HG03064 (cell line): ENCODE results near the gene CPT1C.

Source experiments
- ATAC-seq: cut with Tn5 transposase; IDR thresholded peaks from one replicate; pipeline ENCODE4 v1.9.1; 2021; ENCODE audit warnings: low read depth; ENCODE audit not compliant: unreplicated experiment

The CPT1C gene

DNA sequence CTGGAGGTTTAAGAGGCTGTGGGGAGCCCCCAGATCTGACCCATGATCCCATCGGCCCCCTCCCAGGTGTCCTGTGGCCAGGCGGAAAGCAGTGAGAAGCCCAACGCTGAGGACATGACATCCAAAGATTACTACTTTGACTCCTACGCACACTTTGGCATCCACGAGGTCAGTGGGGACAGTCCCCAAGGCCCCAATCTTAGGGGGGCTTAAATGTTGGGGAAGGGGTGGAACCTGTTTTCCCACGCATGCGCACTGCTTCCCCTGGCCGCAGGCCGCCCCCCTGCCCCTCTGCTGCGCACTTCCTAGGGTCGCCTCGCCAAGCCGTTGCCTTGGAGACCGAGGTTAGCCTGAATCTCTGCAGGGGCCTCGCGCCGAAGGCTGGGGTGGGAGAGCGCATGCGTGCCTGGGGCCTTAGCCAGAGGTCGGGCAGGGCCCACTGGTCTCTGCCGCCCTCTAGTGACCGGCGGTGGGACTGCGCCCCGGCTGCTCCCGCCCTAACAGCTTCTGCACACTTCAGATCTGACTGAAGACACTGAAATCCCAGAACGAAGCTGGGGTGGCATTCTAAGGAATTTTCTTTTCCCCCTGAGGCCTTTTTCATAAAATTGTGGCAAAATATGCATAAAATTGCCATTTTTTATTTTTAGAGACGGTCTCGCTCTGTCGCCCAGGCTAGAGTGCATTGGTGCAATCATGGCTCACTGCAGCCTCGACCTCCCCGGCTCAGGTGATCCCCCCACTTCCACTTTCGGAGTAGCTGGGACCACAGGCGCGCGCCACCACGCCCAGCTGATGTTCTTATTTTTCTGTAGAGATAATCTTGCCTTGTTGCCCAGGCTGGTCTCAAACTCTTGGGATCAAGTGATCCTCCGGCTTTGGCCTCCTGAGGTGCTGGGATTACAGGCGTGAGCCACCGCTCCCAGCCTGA lies 10.2 kb upstream of the CPT1C start:
- no peak for ATAC-seq

DNA sequence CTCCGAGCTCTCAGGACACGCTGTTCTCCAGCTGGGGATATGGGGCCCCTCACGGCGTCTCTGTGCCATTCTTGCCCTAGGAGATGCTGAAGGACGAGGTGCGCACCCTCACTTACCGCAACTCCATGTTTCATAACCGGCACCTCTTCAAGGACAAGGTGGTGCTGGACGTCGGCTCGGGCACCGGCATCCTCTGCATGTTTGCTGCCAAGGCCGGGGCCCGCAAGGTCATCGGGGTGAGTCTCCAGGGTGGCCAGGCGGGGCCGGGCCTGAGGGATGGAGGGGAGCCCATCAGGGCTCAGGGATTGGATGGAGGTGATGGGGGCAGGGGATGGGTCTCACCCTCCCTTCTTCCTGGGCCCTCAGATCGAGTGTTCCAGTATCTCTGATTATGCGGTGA lies 9.1 kb upstream of the CPT1C start:
- ATAC-seq: no peak

DNA sequence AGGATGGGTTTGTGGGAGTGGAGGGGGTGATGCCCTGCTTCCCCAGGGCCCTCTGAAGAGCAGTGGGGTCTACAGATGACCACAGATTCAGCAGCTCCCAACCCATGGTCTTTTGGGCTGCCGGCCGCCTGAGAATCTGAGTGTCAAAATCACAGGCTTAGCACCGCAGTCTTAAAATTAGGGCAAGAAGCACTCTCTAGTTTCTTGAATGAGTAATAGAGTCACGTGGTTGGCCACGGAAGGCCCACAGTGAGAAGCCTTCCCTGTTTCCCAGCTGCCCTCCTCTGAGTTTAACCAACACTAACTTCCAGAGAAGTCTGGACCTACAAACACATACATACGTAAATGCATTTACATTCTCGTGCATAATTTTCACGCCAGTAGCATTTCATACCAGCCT lies 8.6 kb upstream of the CPT1C start:
- ATAC-seq: no peak

DNA sequence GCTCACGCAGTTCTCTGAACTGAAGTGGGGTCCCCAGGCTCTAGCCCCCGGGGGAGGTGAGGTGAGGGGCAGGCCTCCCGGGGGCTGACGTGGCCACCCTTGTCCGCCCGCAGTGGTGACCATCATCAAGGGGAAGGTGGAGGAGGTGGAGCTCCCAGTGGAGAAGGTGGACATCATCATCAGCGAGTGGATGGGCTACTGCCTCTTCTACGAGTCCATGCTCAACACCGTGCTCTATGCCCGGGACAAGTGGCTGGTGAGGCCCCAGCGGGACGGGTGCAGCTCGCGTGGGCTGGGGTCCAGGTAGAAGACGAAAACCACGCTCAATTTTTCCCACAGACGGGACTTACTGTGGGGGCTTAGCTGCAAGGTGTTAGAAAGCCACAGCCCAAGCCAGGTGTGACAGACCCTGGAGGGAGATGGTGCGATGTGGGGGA lies 7.1 kb upstream of the CPT1C start:
- ATAC-seq: no peak

DNA sequence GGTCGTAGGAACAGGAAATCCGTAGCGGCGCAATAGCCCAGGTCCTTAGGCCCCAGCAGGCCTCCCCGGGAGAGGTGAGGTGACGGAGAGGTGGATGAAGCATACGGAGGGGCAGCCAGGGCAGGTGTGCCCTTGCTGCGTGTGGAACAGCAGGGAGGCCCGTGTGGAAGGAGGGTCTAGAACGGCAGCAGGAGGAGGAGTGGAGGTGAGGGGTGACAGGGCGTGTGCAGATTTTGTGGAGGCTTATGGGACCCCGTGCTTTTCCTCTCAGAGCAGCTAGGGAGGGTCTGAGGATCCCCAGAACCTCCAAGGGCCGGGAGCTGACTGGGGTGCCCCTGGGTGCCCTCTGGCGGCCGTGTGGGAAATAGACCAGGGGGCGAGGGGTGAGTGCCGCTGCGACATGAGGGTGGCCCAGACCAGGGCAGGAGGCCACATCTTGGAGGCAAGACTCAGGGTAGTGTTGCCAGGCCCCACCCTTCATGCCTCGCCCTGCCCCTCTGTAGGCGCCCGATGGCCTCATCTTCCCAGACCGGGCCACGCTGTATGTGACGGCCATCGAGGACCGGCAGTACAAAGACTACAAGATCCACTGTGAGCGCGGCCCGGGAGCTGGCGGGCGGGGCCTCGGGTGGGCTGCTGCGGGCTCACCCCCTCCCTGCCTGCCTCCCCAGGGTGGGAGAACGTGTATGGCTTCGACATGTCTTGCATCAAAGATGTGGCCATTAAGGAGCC lies 6.5 kb upstream of the CPT1C start:
- ATAC-seq: no peak

DNA sequence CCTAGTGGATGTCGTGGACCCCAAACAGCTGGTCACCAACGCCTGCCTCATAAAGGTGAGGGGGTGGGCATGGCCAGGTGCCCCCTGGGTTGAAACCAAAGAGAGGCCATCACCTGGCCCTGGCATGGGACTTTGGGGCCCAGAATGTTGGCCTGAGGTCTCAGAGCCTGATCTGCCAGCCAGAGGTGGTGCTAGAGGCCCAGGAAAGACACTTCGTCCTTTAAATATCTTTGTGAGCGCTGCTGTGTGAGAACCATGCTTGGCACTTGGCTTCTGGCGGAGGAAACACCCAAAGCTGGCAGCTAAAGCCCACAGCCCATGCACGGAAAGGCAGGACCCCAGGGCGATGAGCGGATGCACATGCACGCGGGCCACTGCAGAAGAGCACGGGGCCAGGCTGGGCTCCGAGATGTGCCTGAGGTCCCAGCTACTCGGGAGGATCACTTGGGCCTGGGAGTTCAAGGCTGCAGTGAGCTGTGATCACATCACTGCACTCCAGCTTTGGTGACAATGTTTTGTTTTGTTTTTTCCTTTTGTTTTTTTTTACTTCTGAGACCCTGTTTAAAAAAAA lies 5.8 kb upstream of the CPT1C start:
- ATAC-seq: no peak

DNA sequence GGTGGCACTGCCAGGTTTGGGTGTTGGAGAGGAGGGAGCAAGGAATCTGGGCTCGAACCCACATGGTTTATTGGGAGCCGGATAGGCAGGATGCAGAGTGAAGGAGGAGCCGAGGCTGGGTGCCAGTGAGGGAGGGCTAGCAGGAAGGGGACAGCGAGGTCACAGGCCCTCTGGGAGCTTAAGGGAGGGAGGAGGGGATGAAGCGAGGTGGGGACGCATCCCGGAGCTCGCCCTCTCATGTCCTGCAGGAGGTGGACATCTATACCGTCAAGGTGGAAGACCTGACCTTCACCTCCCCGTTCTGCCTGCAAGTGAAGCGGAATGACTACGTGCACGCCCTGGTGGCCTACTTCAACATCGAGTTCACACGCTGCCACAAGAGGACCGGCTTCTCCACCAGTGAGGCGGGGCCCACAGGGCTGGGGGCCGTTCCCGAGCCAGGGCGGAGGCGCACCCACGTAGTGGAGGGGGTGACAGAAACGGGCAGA lies 5.0 kb upstream of the CPT1C start:
- ATAC-seq: no peak

DNA sequence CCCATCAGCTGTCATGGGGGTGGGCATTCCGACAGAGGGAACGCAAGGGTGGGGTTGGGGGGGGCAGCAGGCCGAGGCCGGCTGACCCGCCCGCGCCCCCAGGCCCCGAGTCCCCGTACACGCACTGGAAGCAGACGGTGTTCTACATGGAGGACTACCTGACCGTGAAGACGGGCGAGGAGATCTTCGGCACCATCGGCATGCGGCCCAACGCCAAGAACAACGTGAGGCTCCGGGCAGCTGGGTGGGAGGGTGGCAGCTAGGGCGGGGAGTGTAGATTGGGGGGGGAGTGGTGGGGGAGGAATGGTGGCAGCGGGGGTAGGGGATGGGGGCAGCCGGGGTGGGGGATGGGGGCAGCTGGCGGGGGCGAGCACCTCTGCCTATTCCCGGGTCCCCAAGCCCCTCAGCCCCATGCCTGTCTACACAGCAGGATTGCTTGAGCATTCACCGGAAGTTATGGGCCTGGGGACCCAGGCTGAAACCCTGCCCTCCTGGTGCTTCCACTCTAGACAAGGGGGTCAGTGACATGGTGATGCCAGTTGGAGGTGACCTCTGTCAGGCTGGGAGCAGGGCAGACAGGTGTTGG lies 4.3 kb upstream of the CPT1C start:
- ATAC-seq: no peak

DNA sequence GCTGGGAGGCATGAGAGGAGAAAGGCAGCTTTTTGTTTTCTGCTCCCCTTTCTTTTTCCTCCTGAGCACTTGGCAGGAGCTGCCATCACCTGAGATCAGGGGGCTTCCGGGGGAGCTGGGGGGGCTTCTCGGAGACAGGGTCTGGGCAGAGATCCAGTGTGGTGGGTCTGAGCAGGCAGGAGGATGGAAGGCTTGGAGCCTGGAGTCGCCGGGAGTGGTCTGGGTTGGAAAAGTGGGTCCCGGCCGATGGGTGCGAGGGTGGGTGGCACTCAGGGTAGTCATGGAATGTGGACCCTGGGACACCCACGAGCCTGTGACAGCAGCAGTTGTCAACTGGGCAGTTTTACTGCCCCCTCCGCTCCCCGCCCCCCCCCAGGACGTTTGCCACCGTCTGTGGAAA lies 3.8 kb upstream of the CPT1C start:
- no peak for ATAC-seq

DNA sequence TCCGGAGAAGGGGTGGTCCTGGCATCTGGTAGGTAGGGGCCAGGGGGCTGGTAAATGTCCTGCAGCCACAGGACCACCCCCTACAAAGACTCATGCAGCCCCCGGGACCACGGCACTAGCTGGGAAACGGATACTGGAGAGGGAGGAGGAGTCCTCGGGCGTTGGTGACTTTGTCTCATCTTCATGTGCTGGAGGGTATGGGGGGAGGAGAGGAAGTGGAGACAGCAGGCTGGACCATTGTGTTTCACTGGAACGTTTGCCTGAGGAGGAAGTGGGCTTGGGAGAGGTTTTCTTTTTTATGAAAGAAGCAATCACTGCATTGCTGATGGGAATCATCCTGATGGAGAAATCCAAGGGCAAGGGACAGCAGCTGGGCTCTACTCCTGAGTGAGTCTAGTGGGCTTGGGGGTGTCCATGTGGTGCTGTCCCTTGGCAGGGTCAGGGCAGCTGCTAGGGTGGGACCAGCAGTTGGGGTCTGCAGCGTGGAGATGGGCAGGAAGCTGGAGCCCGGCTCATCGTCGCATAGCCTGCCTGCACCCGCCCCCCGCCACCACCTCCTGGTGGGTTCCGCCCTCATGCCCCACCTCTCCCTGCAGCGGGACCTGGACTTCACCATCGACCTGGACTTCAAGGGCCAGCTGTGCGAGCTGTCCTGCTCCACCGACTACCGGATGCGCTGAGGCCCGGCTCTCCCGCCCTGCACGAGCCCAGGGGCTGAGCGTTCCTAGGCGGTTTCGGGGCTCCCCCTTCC lies 3.2 kb upstream of the CPT1C start:
- ATAC-seq: no peak

DNA sequence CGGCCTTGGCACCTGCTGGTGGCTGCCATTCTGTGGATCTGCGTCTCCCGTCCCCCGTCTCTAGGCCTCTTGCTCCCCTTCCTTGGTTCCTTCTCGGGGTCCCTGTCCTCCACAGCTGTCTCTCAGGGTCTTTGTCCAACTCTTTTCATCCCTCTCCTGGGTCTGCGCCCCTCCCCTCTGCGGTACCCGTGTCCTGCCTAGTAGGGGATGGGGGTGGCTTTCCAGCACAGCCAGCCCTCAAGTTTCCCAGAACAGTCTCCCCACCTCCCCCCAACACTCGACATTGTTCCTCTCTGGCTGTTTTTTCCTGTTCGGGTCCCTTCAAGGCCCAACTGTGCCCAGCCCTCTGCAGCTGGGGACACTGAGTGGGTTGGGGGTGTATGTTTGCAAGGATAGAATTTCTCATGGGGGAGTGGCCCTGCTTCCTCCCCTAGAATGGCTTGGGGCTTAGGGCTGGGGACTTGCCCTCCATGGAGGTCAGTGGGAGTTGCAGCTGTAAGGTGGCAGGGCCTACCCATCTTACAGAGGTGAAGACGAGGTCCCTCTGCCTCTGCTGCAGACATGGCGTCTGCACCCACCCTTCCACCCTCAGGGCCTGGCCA lies 2.3 kb upstream of the CPT1C start:
- ATAC-seq: no peak

DNA sequence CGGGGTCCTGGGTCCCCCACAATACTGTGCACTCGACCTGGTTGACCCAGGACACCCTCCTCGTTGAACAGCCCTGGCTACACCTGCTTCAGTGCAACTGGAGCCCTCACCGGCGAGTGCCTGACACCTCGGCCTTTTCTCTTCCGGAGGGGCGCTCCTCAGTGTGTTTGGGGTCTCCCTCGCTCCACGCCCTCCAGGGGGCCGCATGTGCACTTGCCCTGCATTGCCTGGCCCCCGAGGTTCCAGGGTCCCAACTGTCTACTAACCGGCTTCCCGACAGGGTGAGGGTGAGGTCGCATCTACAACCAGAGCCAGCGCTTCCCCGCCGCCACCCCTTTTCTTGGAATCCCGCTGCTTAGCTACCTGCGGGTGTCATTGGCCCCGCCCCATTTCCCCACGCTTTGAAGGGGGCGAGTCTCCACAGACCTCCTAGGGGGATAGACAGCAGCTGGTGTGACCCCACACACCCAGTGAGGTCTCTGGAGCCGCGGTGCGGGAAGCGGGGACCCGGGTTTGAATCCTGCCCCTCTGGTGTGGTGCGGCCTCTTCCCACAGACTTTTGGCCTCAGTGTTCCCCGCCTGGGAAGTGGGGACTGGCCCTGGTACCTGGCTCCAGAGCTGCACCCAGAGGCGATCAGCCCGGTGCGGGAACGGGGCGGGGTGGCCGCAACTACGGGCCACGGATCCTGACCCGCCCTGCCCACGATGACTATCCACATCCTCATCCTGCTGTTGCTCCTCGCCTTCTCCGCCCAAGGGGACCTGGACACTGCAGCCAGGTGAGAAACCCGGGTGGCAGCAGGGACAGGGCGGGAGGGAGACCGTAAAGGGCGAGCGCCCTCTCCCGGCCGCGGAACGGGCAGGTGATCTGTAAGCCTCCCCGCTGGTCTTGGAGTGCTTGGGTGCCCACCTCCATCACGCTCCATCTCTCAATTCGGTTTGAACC lies 1.5 kb upstream of the CPT1C start, which contains the start of gene ADM5:
ADM5 (plus strand) TSS at position 462 of the 946 bp plus-strand sequence; CDS start at position 706, 244 bp downstream.
- no peak for ATAC-seq

DNA sequence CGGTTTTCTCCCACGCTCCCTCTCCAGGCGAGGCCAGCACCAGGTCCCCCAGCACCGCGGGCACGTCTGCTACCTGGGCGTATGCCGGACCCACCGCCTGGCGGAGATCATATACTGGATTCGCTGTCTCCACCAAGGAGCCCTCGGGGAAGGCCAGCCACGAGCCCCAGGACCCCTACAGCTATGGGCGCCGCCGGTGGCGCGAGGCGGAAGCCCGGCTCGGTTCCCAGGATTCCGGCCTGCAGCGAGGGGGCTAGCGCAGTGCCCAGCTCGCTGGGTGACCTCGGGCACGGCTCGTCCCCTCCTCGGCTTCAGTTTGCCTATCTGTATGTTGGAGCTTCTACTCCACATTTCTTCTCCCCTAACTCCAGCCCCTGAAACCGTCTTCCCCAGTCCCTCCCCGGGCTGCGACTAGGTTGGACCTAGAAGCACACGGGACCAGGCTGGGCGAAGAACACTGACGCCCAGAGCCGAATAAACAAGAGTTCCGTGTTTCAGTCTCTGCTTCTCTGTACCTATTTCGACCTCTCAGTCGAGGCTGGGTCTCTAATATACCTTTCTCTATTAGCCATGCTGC lies 749 bp upstream of the CPT1C start:
- no peak for ATAC-seq

DNA sequence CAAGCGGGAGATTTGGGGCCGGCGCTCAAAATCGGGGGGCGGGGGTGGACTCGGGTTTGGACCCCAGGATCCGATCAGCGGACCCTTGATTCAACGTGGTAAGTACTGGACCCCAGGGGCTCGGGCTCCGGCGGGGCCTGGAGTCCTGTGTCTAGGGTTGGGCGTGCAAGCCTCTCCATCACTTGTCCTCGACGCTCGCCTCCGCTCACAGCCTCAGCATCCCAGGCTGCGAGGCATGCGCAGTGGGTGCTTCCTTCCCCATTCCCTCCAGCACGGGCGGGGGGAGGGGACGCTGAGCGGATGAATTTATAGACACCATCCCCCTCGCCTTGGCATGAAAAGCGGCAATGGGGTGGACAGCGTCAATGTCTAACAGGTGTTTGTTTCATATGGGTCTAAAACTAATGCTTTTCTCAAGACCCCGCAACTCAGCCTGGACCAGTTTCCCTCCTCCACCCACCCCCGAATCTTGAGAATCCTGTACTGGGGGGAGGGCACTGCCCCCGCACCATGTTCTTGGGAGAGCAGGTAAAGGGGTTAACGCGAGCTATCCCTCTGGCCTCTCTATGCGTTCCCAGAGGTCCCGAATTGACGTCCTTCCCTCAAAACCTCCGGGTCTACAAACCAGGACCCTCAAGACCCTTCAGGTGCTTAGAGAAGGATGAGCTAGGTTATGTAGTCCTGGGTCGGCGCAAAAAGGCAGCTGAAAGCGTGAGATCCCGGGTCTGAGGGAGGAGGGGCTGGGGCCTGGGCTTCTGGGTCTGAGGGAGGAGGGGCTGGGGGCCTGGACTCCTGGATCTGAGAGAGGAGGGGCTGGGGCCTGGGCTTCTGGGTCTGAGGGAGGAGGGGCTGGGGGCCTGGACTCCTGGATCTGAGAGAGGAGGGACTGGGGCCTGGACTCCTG lies 579 bp downstream of the CPT1C start:
- no peak for ATAC-seq

DNA sequence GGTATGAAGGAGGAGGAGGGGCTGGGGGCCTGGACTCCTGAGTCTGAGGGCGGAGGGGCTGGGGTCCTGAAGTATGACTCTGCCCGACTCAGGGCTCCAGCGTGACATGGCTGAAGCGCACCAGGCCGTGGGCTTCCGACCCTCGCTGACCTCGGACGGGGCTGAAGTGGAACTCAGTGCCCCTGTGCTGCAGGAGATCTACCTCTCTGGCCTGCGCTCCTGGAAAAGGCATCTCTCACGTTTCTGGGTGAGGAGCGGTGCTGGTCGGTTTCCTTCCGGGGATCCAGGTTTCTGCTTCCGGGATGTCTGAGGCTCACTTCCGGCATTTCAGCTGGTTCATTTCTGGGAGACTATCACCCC lies 1.2 kb downstream of the CPT1C start:
- no peak for ATAC-seq

DNA sequence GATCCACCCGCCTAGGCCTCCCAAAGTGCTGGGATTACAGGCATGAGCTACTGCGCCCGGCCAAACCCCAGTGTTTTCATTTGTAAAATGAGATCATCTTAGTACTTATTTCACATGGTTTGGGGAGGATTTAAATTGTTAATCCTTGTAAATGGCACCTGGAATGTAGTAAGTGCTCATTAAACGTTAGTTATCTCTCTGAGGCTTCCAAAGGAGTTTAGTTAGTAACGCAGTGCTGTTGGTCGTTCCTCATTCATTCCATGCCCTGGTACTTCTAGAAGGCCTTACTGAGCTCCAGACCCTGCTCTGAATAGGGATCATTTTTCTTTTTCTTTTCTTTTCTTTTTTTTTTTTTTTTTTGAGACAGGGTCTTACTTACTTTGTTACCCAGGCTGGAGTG lies 5.2 kb downstream of the CPT1C start:
- ATAC-seq: no peak

DNA sequence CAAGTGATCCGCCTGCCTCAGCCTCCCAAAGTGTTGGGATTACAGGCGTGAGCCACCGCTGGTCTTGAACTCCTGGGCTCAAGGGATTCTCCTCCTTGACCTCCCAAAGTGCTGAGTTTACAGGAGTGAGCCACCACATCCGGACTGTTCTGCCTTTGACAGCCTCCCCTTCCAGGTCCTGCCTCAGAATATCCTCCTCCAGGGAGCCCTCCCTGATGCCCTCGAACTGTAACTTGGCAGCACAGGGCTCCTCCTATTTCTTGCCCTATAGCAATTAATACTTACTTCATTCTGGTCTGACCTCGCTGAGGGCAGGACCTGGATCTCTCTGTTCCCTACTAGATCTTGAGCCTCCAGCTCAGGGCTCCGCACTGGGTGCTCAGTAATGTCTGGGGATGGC lies 5.9 kb downstream of the CPT1C start:
- ATAC-seq: no peak
